HEK293 (cell line): ENCODE data around the gene FAM43A.

Experiments
- CTCF ChIA-PET: fragments of 350-600 bp; formaldehyde crosslinking; extraction: SDS; loops from one replicate; lab custom pipeline; 2021; ENCODE audit warnings: antibody characterized with exemption; lab: Yijun Ruan, JAX
- POLR2A ChIA-PET: fragments of 300-600 bp; formaldehyde crosslinking; extraction: SDS; loops from one replicate; lab custom pipeline; 2020; ENCODE audit warnings: antibody characterized with exemption, inconsistent platforms; lab: Yijun Ruan, JAX
- H3K27ac ChIP-seq: fragments of 200-500 bp; sonication (Bioruptor generic); 2 replicates; pipeline ENCODE4 v1.5.1; 2014; ENCODE audit warnings: low read depth, low read length, control low read depth, inconsistent platforms; ENCODE audit errors: extremely low read depth
- H3K36me3 ChIP-seq, 2 experiments: fragments of 200-500 bp in 1 of 2; sonication (Bioruptor generic) in 1 of 2; 1 replicate in 1 of 2; 2 replicates in 1 of 2; pipeline ENCODE4 v1.5.1; 2014 to 2017; ENCODE audit warnings: inconsistent platforms in 2 of 2, low read length in 2 of 2; ENCODE audit not compliant: control insufficient read depth in 2 of 2, insufficient read depth in 1 of 2
- H3K4me1 ChIP-seq: fragments of 200-500 bp; sonication (Bioruptor generic); 2 replicates; pipeline ENCODE4 v1.5.1; 2014; ENCODE audit warnings: mild to moderate bottlenecking, low read length, inconsistent platforms; ENCODE audit not compliant: control insufficient read depth, insufficient read depth
- H3K4me3 ChIP-seq: 2 replicates; pipeline ENCODE4 v1.5.1; 2011; ENCODE audit warnings: low read depth, mild to moderate bottlenecking, control low read depth, low read length, moderate library complexity
- H3K9me3 ChIP-seq: fragments of 200-500 bp; sonication (Bioruptor generic); 2 replicates; pipeline ENCODE4 v1.5.1; 2014; ENCODE audit warnings: low read depth, low read length, inconsistent platforms; ENCODE audit not compliant: control insufficient read depth, insufficient read depth
- BCL11A ChIP-seq: fragments of 450-650 bp; formaldehyde crosslinking; IDR thresholded peaks from 2 replicates; pipeline ENCODE4 v1.5.1; 2016; ENCODE audit warnings: low read depth, missing biosample characterization, missing genetic modification characterization
- GLIS2 ChIP-seq: fragments of 450-650 bp; formaldehyde crosslinking; IDR thresholded peaks from 2 replicates; pipeline ENCODE4 v1.5.1; 2016; ENCODE audit warnings: missing biosample characterization, missing genetic modification characterization
- HOXD13 ChIP-seq: sonication (generic); formaldehyde crosslinking; IDR thresholded peaks from 2 replicates; pipeline ENCODE4 v1.8.0; 2022; ENCODE audit warnings: missing genetic modification reagents, borderline replicate concordance
- ZIC2 ChIP-seq: fragments of 450-650 bp; formaldehyde crosslinking; IDR thresholded peaks from 2 replicates; pipeline ENCODE4 v1.5.1; 2016; ENCODE audit warnings: missing biosample characterization, missing genetic modification characterization
- ZNF155 ChIP-seq: fragments of 450-650 bp; formaldehyde crosslinking; IDR thresholded peaks from 2 replicates; pipeline ENCODE4 v1.5.1; 2016; ENCODE audit warnings: missing biosample characterization, missing genetic modification characterization
- ZNF19 ChIP-seq: fragments of 450-650 bp; formaldehyde crosslinking; IDR thresholded peaks from 2 replicates; pipeline ENCODE4; 2016; ENCODE audit warnings: missing biosample characterization, missing genetic modification characterization, low read depth
- ZNF221 ChIP-seq: fragments of 450-650 bp; formaldehyde crosslinking; IDR thresholded peaks from 2 replicates; pipeline ENCODE4 v1.5.1; 2017; ENCODE audit warnings: missing biosample characterization, missing genetic modification characterization, borderline replicate concordance
- ZNF558 ChIP-seq: fragments of 450-650 bp; formaldehyde crosslinking; IDR thresholded peaks from 2 replicates; pipeline ENCODE4 v1.5.1; 2016; ENCODE audit warnings: missing biosample characterization, missing genetic modification characterization
- ZNF571 ChIP-seq: fragments of 450-650 bp; formaldehyde crosslinking; IDR thresholded peaks from 2 replicates; pipeline ENCODE4 v1.5.0; 2017; ENCODE audit warnings: missing biosample characterization, missing genetic modification characterization
- ZNF621 ChIP-seq: fragments of 450-650 bp; formaldehyde crosslinking; IDR thresholded peaks from 2 replicates; pipeline ENCODE4 v1.5.1; 2017; ENCODE audit warnings: missing biosample characterization, missing genetic modification characterization
- ZNF629 ChIP-seq: fragments of 450-650 bp; formaldehyde crosslinking; IDR thresholded peaks from 2 replicates; pipeline ENCODE4 v1.5.1; 2017; ENCODE audit warnings: missing biosample characterization, missing genetic modification characterization
- ZNF658 ChIP-seq: fragments of 450-650 bp; formaldehyde crosslinking; IDR thresholded peaks from 2 replicates; pipeline ENCODE4; 2016; ENCODE audit warnings: missing biosample characterization, missing genetic modification characterization
- ZNF660 ChIP-seq: fragments of 450-650 bp; IDR thresholded peaks from 2 replicates; pipeline ENCODE4 v1.5.1; 2018; ENCODE audit warnings: missing biosample characterization, mild to moderate bottlenecking, missing genetic modification characterization
- ZNF664 ChIP-seq: fragments of 450-650 bp; formaldehyde crosslinking; IDR thresholded peaks from 2 replicates; pipeline ENCODE4 v1.5.1; 2016; ENCODE audit warnings: missing biosample characterization, missing genetic modification characterization
- ZNF670 ChIP-seq: fragments of 450-650 bp; formaldehyde crosslinking; IDR thresholded peaks from 2 replicates; pipeline ENCODE4 v1.5.1; 2016; ENCODE audit warnings: missing biosample characterization, missing genetic modification characterization, low read depth
- ZNF830 ChIP-seq: fragments of 450-650 bp; IDR thresholded peaks from 2 replicates; pipeline ENCODE4 v1.5.0; 2018; ENCODE audit warnings: missing biosample characterization, missing genetic modification characterization, low read depth, mild to moderate bottlenecking, moderate library complexity
- TF ChIP-seq, protein P1 (sequence below): fragments of 450-650 bp; formaldehyde crosslinking; IDR thresholded peaks from 2 replicates; pipeline ENCODE4 v1.5.1; 2016; ENCODE audit warnings: missing biosample characterization, missing genetic modification characterization
- TF ChIP-seq, protein P2 (sequence below): fragments of 450-650 bp; formaldehyde crosslinking; IDR thresholded peaks from 2 replicates; pipeline ENCODE4 v1.5.1; 2017; ENCODE audit warnings: missing biosample characterization, missing genetic modification characterization
- TF ChIP-seq, protein P3 (sequence below): fragments of 450-650 bp; formaldehyde crosslinking; IDR thresholded peaks from 2 replicates; pipeline ENCODE4 v1.5.1; 2016; ENCODE audit warnings: missing biosample characterization, missing genetic modification characterization

Gene FAM43A

DNA sequence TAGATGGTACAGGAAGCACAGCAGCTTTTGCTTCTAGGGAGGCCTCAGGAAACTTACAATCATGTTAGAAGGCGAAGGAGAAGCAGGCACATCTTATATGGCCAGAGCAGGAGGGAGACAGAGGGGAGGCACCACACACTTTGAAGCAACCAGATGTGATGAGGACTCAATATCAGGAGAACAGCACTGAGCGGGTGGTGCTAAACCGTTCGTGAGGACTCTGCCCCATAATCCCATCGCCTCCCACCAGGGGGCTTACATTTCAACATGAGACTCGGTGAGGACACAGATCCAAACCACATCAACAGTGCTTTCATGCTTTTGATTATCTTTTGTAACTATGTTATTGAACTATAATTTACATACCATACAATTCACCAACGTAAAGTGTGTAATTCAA, 44.9 kb upstream of the FAM43A start:
- Histone ChIP-seq H3K27ac (no peak overlapping the region), H3K9me3 (no peaks in the 10 kb centered on the region), H3K36me3 (peaks cover 0 to 52% of the 10 kb centered on the region in 2 experiments; a peak in 1 of 3 replicates)
- TF ChIP-seq ZNF221 (no peak), ZNF155 (tag by site-specific recombination) (no peak), BCL11A (tag by site-specific recombination) (no peak), ZNF19 (tag by site-specific recombination) (no peak), ZNF621 (tag by site-specific recombination) (no peak), HOXD13 (CRISPR knock-in tag) (no peak), ZNF658 (tag by site-specific recombination) (no peak), ZNF670 (tag by site-specific recombination) (no peak), ZIC2 (no peak), ZNF629 (tag by site-specific recombination) (no peak)
- TF ChIP-seq, protein P1, sequence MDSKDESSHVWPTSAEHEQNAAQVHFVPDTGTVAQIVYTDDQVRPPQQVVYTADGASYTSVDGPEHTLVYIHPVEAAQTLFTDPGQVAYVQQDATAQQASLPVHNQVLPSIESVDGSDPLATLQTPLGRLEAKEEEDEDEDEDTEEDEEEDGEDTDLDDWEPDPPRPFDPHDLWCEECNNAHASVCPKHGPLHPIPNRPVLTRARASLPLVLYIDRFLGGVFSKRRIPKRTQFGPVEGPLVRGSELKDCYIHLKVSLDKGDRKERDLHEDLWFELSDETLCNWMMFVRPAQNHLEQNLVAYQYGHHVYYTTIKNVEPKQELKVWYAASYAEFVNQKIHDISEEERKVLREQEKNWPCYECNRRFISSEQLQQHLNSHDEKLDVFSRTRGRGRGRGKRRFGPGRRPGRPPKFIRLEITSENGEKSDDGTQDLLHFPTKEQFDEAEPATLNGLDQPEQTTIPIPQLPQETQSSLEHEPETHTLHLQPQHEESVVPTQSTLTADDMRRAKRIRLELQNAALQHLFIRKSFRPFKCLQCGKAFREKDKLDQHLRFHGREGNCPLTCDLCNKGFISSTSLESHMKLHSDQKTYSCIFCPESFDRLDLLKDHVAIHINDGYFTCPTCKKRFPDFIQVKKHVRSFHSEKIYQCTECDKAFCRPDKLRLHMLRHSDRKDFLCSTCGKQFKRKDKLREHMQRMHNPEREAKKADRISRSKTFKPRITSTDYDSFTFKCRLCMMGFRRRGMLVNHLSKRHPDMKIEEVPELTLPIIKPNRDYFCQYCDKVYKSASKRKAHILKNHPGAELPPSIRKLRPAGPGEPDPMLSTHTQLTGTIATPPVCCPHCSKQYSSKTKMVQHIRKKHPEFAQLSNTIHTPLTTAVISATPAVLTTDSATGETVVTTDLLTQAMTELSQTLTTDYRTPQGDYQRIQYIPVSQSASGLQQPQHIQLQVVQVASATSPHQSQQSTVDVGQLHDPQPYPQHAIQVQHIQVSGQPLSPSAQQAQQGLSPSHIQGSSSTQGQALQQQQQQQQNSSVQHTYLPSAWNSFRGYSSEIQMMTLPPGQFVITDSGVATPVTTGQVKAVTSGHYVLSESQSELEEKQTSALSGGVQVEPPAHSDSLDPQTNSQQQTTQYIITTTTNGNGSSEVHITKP (tag by site-specific recombination) = no peak
- TF ChIP-seq, all 188 proteins: peak for 0
- no peak overlapping the region for H3K4me3 ChIP-seq
- H3K4me1 ChIP-seq = no peaks in the 10 kb centered on the region
- ChIA-PET CTCF (no interaction called here), POLR2A (no interaction called here)

DNA sequence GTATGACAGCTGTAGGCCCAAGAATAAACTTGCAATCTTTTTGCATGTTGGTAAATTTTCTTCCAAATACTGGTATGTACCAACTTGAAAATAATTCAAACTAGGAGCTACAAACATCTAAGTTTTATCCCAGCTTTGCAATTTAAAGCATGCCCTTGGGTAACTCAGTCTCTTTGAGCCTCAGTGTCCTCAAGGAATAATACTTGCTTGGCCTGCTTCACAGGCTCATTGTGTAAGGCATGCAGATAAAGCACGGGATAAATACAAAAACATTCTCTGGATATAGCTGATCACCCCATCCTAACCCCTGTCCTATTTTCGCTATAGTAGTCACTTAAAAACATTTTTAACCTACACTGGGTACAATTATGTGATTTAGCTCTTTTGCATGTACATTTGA, 42.9 kb upstream of the FAM43A start:
- CTCF ChIA-PET = interaction anchor here (0.6 to 1.0 kb wide), 5 partner anchors 9 to 464 kb away, joined by 3 read pairs; no protein-coding TSS in a partner anchor
- no peaks in the 10 kb centered on the region for H3K4me1 ChIP-seq
- no peak for TF ChIP-seq ZNF155 (tag by site-specific recombination)
- no peak for TF ChIP-seq ZNF571 (tag by site-specific recombination)
- no peak for TF ChIP-seq ZNF558 (tag by site-specific recombination)
- no peak for TF ChIP-seq ZNF664 (tag by site-specific recombination)
- no peak for TF ChIP-seq ZNF830 (tag by site-specific recombination)
- TF ChIP-seq, protein P2, sequence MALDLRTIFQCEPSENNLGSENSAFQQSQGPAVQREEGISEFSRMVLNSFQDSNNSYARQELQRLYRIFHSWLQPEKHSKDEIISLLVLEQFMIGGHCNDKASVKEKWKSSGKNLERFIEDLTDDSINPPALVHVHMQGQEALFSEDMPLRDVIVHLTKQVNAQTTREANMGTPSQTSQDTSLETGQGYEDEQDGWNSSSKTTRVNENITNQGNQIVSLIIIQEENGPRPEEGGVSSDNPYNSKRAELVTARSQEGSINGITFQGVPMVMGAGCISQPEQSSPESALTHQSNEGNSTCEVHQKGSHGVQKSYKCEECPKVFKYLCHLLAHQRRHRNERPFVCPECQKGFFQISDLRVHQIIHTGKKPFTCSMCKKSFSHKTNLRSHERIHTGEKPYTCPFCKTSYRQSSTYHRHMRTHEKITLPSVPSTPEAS (tag by site-specific recombination) = no peak
- TF ChIP-seq ZNF660 (tag by site-specific recombination) = no peak
- TF ChIP-seq, protein P3, sequence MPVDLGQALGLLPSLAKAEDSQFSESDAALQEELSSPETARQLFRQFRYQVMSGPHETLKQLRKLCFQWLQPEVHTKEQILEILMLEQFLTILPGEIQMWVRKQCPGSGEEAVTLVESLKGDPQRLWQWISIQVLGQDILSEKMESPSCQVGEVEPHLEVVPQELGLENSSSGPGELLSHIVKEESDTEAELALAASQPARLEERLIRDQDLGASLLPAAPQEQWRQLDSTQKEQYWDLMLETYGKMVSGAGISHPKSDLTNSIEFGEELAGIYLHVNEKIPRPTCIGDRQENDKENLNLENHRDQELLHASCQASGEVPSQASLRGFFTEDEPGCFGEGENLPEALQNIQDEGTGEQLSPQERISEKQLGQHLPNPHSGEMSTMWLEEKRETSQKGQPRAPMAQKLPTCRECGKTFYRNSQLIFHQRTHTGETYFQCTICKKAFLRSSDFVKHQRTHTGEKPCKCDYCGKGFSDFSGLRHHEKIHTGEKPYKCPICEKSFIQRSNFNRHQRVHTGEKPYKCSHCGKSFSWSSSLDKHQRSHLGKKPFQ (tag by site-specific recombination) = no peak
- TF ChIP-seq GLIS2 (tag by site-specific recombination) = no peak
- TF ChIP-seq, all 188 proteins: peak for 0
- H3K4me3 ChIP-seq = no peak overlapping the region
- POLR2A ChIA-PET = no interaction called here
- H3K9me3 ChIP-seq = no peaks in the 10 kb centered on the region
- H3K27ac ChIP-seq = no peak overlapping the region
- peaks cover 0 to 65% of the 10 kb centered on the region in 2 experiments; a peak in 2 of 3 replicates for H3K36me3 ChIP-seq
